Measurements from ENCODE around the gene PRKAA1. TPM values are rescaled to one million over a fixed set of nuclear protein-coding genes. Genes with fewer than 3 reads are reported as not detected.
"Not testable (repeated sequence)": the region's sequence is repeated elsewhere in the genome, so short reads cannot be mapped to it uniquely, and the experiment has no call there.

The PRKAA1 gene
- total RNA-seq, 2 donors from 2014 or later: 56.6 to 158 TPM

GRCh38 chr5:40828690-40829661, 30.8 kb upstream of the PRKAA1 start:
- ATAC-seq (ENCODE audit: insufficient number of reproducible peaks, low FRiP score, low read depth) (no peak), DNase-seq (ENCODE audit: low spot score) (no peak)
- H3K27ac ChIP-seq: no peak overlapping the region
- no peaks in the 10 kb centered on the region for H3K9me3 ChIP-seq
- TF ChIP-seq CTCF (IDR thresholded peaks at IDR 0.05): no peak
- peaks cover 3 to 11% of the 10 kb centered on the region in 2 donors for H3K4me1 ChIP-seq (ENCODE audit: control insufficient read depth in 1 of 2, low read depth in 2 of 2)
- no peak overlapping the region for H3K4me3 ChIP-seq
- H3K36me3 ChIP-seq: peaks cover 42% of the 10 kb centered on the region
- no peaks in the 10 kb centered on the region for H3K27me3 ChIP-seq (replicated peaks; ENCODE audit: insufficient read depth)

- Histone ChIP-seq H3K9me3 (no peaks in the 10 kb centered on the region), H3K4me1 (ENCODE audit: control insufficient read depth in 1 of 2, low read depth in 2 of 2) (peaks cover 0 to 2% of the 10 kb centered on the region in 2 donors), H3K27ac (no peak overlapping the region), H3K36me3 (peaks cover 38% of the 10 kb centered on the region), H3K27me3 (replicated peaks; ENCODE audit: insufficient read depth) (no peaks in the 10 kb centered on the region), H3K4me3 (no peak overlapping the region)
- DNase-seq (ENCODE audit: low spot score) (no peak), ATAC-seq (ENCODE audit: insufficient number of reproducible peaks, low FRiP score, low read depth) (no peak)
- TF ChIP-seq CTCF (IDR thresholded peaks at IDR 0.05): no peak
Observed at GRCh38 chr5:40828021-40828631, 30.0 kb upstream of the PRKAA1 start.

- Histone ChIP-seq H3K4me1 (ENCODE audit: control insufficient read depth in 1 of 2, low read depth in 2 of 2) (no peaks in the 10 kb centered on the region), H3K9me3 (no peaks in the 10 kb centered on the region), H3K27ac (no peak overlapping the region), H3K36me3 (peaks cover 33% of the 10 kb centered on the region), H3K4me3 (no peak overlapping the region), H3K27me3 (replicated peaks; ENCODE audit: insufficient read depth) (no peaks in the 10 kb centered on the region)
- DNase-seq (ENCODE audit: low spot score) (no peak), ATAC-seq (ENCODE audit: insufficient number of reproducible peaks, low FRiP score, low read depth) (no peak)
- TF ChIP-seq CTCF (IDR thresholded peaks at IDR 0.05): no peak
Observed at GRCh38 chr5:40827188-40827977, 29.2 kb upstream of the PRKAA1 start.

GRCh38 chr5:40826489-40827187, 28.5 kb upstream of the PRKAA1 start:
- H3K4me3 ChIP-seq: no peak overlapping the region
- H3K27ac ChIP-seq: no peak overlapping the region
- no peaks in the 10 kb centered on the region for H3K9me3 ChIP-seq
- no peaks in the 10 kb centered on the region for H3K27me3 ChIP-seq (replicated peaks; ENCODE audit: insufficient read depth)
- peaks cover 27% of the 10 kb centered on the region for H3K36me3 ChIP-seq
- no peak for TF ChIP-seq CTCF (IDR thresholded peaks at IDR 0.05)
- no peaks in the 10 kb centered on the region for H3K4me1 ChIP-seq (ENCODE audit: control insufficient read depth in 1 of 2, low read depth in 2 of 2)
- no peak for DNase-seq (ENCODE audit: low spot score)
- ATAC-seq (ENCODE audit: insufficient number of reproducible peaks, low FRiP score, low read depth): no peak

- H3K27ac ChIP-seq; ATAC-seq (ENCODE audit: insufficient number of reproducible peaks, low FRiP score, low read depth); H3K4me3 ChIP-seq; H3K27me3 ChIP-seq (replicated peaks; ENCODE audit: insufficient read depth); DNase-seq (ENCODE audit: low spot score); H3K9me3 ChIP-seq; H3K4me1 ChIP-seq (ENCODE audit: control insufficient read depth in 1 of 2, low read depth in 2 of 2): not testable (repeated sequence)
- H3K36me3 ChIP-seq: peaks cover 16% of the 10 kb centered on the region
Observed at GRCh38 chr5:40825461-40826043, 27.4 kb upstream of the PRKAA1 start.
